OCI-LY1 (cell line): ENCODE results near the gene CACNA2D3.

ENCODE experiments used
- H2AFZ ChIP-seq: fragments of 200-600 bp; sonication (generic), shearing (Covaris generic); 2 replicates; pipeline ENCODE4 v1.6.0; 2014; ENCODE audit warnings: antibody characterized with exemption, mild to moderate bottlenecking, low read length
- H3F3A ChIP-seq: fragments of 200-600 bp; sonication (generic), shearing (Covaris generic); 2 replicates; pipeline ENCODE4 v1.6.0; 2014; ENCODE audit warnings: mild to moderate bottlenecking, antibody characterized with exemption, low read length, moderate library complexity; ENCODE audit not compliant: insufficient read depth
- H3K27ac ChIP-seq: fragments of 200-600 bp; sonication (generic); 2 replicates; pipeline ENCODE4 v1.5.1; 2014; ENCODE audit warnings: low read length, mixed run types, mild to moderate bottlenecking, low read depth; ENCODE audit not compliant: poor library complexity, severe bottlenecking
- H3K27me3 ChIP-seq: fragments of 200-600 bp; sonication (generic); 2 replicates; pipeline ENCODE4 v1.6.0; 2014; ENCODE audit warnings: antibody characterized with exemption, mild to moderate bottlenecking, low read length, moderate library complexity; ENCODE audit not compliant: insufficient read depth
- H3K36me3 ChIP-seq: fragments of 200-600 bp; sonication (generic); 2 replicates; pipeline ENCODE4 v1.6.1; 2014; ENCODE audit warnings: mild to moderate bottlenecking, antibody characterized with exemption, low read length, moderate library complexity, mixed read lengths; ENCODE audit not compliant: insufficient read depth
- H3K4me1 ChIP-seq: fragments of 200-600 bp; sonication (generic); 2 replicates; pipeline ENCODE4 v1.5.1; 2014; ENCODE audit warnings: mild to moderate bottlenecking, low read length, moderate library complexity; ENCODE audit not compliant: insufficient read depth, severe bottlenecking
- H3K4me2 ChIP-seq: fragments of 200-600 bp; sonication (generic), shearing (Covaris generic); 2 replicates; pipeline ENCODE4 v1.6.1; 2014; ENCODE audit warnings: low read length
- H3K4me3 ChIP-seq: fragments of 200-600 bp; sonication (generic); 2 replicates; pipeline ENCODE4 v1.5.1; 2014; ENCODE audit warnings: low read length, low read depth, mild to moderate bottlenecking, mixed read lengths; ENCODE audit not compliant: poor library complexity, severe bottlenecking
- H3K79me2 ChIP-seq: fragments of 200-600 bp; shearing (Covaris generic); 2 replicates; pipeline ENCODE4 v1.6.1; 2016; ENCODE audit warnings: mixed run types, low read length, mixed read lengths; ENCODE audit not compliant: insufficient read depth
- H3K9ac ChIP-seq: fragments of 200-600 bp; sonication (generic), shearing (Covaris generic); 2 replicates; pipeline ENCODE4 v1.6.1; 2014; ENCODE audit warnings: mild to moderate bottlenecking, low read length, mixed read lengths
- H3K9me2 ChIP-seq: fragments of 200-600 bp; sonication (generic), shearing (Covaris generic); 2 replicates; pipeline ENCODE4 v1.6.1; 2014; ENCODE audit warnings: low read depth, mild to moderate bottlenecking, low read length, mixed read lengths
- H3K9me3 ChIP-seq: fragments of 200-600 bp; shearing (Covaris generic); 2 replicates; pipeline ENCODE4 v1.6.1; 2014; ENCODE audit warnings: low read length, mixed read lengths
- H4K20me1 ChIP-seq: fragments of 200-600 bp; sonication (generic), shearing (Covaris generic); 2 replicates; pipeline ENCODE4 v1.6.0; 2016; ENCODE audit warnings: mild to moderate bottlenecking, low read length; ENCODE audit not compliant: insufficient read depth
- EZH2 ChIP-seq: fragments of 200-600 bp; sonication (generic), shearing (Covaris generic); IDR thresholded peaks from 2 replicates; pipeline ENCODE4 v1.8.0; 2017; ENCODE audit warnings: borderline replicate concordance, mixed run types, mild to moderate bottlenecking, antibody characterized with exemption, low read length, moderate library complexity, mixed read lengths
- TF ChIP-seq, protein P1 (sequence below): fragments of 200-600 bp; sonication (generic), shearing (Covaris generic); IDR thresholded peaks from 2 replicates; pipeline ENCODE4 v1.5.1; 2017; ENCODE audit warnings: mild to moderate bottlenecking, antibody characterized with exemption, low read length, moderate library complexity, mixed read lengths

CACNA2D3 gene

DNA sequence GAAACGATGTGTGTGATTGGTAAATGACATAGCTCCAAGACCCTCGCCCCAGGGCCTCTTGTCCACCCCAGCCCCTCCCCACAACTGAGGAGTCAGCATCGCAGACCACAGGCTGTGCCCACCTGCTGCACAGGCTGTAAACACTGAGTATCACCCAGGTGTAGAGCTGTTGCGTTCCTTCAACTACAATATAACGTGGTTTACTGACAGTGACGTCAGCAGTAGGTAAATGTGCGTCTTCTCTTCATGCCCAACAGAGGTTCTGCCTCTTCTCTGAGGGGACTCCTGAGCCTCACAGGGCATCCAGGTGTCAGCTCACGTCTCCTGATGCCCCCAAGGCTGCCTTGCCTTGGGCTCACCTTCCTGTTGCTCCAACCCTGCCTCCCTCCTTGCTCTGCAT, 395.1 kb downstream of the CACNA2D3 start:
- no peaks in the 10 kb centered on the region for H3K4me1 ChIP-seq
- H3K9me3 ChIP-seq: no peaks in the 10 kb centered on the region
- no peaks in the 10 kb centered on the region for H3K27me3 ChIP-seq
- no peak overlapping the region for H2AFZ ChIP-seq
- no peaks in the 10 kb centered on the region for H3K79me2 ChIP-seq
- H4K20me1 ChIP-seq: no peaks in the 10 kb centered on the region
- H3K9me2 ChIP-seq: no peaks in the 10 kb centered on the region
- TF ChIP-seq, protein P1, sequence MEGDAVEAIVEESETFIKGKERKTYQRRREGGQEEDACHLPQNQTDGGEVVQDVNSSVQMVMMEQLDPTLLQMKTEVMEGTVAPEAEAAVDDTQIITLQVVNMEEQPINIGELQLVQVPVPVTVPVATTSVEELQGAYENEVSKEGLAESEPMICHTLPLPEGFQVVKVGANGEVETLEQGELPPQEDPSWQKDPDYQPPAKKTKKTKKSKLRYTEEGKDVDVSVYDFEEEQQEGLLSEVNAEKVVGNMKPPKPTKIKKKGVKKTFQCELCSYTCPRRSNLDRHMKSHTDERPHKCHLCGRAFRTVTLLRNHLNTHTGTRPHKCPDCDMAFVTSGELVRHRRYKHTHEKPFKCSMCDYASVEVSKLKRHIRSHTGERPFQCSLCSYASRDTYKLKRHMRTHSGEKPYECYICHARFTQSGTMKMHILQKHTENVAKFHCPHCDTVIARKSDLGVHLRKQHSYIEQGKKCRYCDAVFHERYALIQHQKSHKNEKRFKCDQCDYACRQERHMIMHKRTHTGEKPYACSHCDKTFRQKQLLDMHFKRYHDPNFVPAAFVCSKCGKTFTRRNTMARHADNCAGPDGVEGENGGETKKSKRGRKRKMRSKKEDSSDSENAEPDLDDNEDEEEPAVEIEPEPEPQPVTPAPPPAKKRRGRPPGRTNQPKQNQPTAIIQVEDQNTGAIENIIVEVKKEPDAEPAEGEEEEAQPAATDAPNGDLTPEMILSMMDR: no peak
- no peak for TF ChIP-seq EZH2
- no peak overlapping the region for H3K27ac ChIP-seq
- no peak overlapping the region for H3K4me2 ChIP-seq
- no peaks in the 10 kb centered on the region for H3F3A ChIP-seq
- no peaks in the 10 kb centered on the region for H3K36me3 ChIP-seq
- H3K4me3 ChIP-seq: no peak overlapping the region
- no peak overlapping the region for H3K9ac ChIP-seq

DNA sequence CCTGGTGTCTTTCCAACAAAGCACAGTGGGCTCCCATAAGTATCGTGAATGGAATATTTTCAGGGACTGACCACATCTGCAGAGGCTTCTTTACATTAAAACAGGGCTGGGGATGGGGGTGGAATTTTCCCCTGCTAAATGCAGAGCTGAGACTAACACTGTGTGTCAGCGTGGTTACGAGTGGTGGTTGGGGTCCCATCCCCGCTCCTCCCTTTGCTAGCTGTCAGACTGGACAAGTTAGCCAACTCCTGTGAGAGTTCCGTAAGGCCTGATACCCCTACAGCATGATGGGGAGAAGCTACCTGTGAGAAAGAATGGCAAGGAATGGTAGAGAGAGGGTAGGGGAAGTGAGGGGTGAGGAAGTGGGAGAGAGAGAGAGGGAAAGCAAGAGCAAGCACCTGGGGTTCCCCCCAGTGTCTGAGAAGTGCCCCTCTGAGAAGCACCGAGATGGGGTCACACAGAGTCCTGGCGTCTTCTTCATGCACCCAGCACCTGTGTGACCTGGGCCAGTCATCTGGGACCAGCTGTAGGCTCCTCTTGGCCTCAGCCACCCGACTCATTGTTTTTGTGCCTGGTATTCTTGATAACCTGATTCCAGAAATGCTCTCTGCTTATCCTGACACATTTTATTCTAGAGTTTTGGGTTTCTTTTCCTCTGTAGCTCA, 395.8 kb downstream of the CACNA2D3 start:
- H2AFZ ChIP-seq: no peak overlapping the region
- no peaks in the 10 kb centered on the region for H3K9me3 ChIP-seq
- H3K36me3 ChIP-seq: no peaks in the 10 kb centered on the region
- no peak overlapping the region for H3K4me2 ChIP-seq
- no peaks in the 10 kb centered on the region for H3K27me3 ChIP-seq
- no peak overlapping the region for H3K4me3 ChIP-seq
- H3K9ac ChIP-seq: no peak overlapping the region
- TF ChIP-seq, protein P1: no peak
- TF ChIP-seq EZH2: no peak
- H4K20me1 ChIP-seq: no peaks in the 10 kb centered on the region
- no peaks in the 10 kb centered on the region for H3K9me2 ChIP-seq
- H3K79me2 ChIP-seq: no peaks in the 10 kb centered on the region
- H3K27ac ChIP-seq: no peak overlapping the region
- no peaks in the 10 kb centered on the region for H3F3A ChIP-seq
- H3K4me1 ChIP-seq: no peaks in the 10 kb centered on the region

GRCh38 chr3:54519493-54519892, 397.1 kb downstream of the CACNA2D3 start:
- H3K27me3 ChIP-seq: no peaks in the 10 kb centered on the region
- H3K4me3 ChIP-seq: no peak overlapping the region
- no peaks in the 10 kb centered on the region for H3K9me2 ChIP-seq
- no peak for TF ChIP-seq EZH2
- TF ChIP-seq, protein P1: no peak
- no peak overlapping the region for H3K4me2 ChIP-seq
- H3F3A ChIP-seq: no peaks in the 10 kb centered on the region
- no peak overlapping the region for H2AFZ ChIP-seq
- no peaks in the 10 kb centered on the region for H4K20me1 ChIP-seq
- no peak overlapping the region for H3K9ac ChIP-seq
- no peak overlapping the region for H3K27ac ChIP-seq
- H3K36me3 ChIP-seq: no peaks in the 10 kb centered on the region
- no peaks in the 10 kb centered on the region for H3K4me1 ChIP-seq
- no peaks in the 10 kb centered on the region for H3K9me3 ChIP-seq
- H3K79me2 ChIP-seq: no peaks in the 10 kb centered on the region
